RWPE1 (cell line): ENCODE data around the gene TYSND1.
A peak's percentile ranks its signal among the peaks of the same experiment; 100 is the strongest.

Experiments
- CTCF ChIA-PET: fragments of 350-600 bp; sonication (Branson Sonifier 250); formaldehyde crosslinking; extraction: SDS; loops from one replicate; lab custom pipeline; 2021; lab: Yijun Ruan, JAX
- POLR2A ChIA-PET: fragments of 400-600 bp; formaldehyde crosslinking; extraction: SDS; loops from one replicate; lab custom pipeline; 2020; ENCODE audit warnings: antibody characterized with exemption; ENCODE audit not compliant: low non-redundant PET; lab: Yijun Ruan, JAX
- DNase-seq: peaks from one replicate; pipeline ENCODE4 v3.0.0; 2012; ENCODE audit warnings: low spot score
- H3K27ac ChIP-seq: fragments of 450-650 bp; 2 replicates; pipeline ENCODE4 v1.5.1; 2017
- TF ChIP-seq, protein P1 (sequence below): fragments of 450-650 bp; conservative IDR thresholded peaks from 2 replicates; pipeline ENCODE4 v1.5.1; 2017; ENCODE audit warnings: low read depth, mild to moderate bottlenecking

TYSND1 gene

DNA sequence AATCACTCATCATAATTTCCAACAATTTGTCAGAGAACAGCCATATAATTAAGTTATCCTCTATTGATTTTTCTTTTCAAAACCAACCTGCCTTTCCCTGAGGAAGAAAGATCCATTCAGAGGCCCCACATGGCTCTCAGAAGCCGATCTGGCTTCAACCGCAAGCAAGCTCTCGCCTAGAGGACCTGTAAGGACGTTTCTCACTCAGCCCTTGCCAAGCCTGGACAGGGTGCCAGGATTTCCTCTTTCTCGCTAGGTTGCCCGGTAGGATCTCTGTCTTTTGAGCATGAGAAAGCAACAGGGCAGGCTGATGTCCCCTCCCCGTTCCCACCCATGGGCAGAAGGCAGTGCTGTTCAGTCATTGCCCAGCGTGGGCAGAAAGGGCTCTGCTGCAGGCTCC is 26.9 kb downstream of the TYSND1 start:
- DNase-seq = no peak
- TF ChIP-seq, protein P1, sequence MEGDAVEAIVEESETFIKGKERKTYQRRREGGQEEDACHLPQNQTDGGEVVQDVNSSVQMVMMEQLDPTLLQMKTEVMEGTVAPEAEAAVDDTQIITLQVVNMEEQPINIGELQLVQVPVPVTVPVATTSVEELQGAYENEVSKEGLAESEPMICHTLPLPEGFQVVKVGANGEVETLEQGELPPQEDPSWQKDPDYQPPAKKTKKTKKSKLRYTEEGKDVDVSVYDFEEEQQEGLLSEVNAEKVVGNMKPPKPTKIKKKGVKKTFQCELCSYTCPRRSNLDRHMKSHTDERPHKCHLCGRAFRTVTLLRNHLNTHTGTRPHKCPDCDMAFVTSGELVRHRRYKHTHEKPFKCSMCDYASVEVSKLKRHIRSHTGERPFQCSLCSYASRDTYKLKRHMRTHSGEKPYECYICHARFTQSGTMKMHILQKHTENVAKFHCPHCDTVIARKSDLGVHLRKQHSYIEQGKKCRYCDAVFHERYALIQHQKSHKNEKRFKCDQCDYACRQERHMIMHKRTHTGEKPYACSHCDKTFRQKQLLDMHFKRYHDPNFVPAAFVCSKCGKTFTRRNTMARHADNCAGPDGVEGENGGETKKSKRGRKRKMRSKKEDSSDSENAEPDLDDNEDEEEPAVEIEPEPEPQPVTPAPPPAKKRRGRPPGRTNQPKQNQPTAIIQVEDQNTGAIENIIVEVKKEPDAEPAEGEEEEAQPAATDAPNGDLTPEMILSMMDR = no peak
- H3K27ac ChIP-seq = no peak overlapping the region
- CTCF ChIA-PET = interaction anchor here (0.6 kb wide), 1 partner anchor 202 kb away, joined by 3 read pairs; no protein-coding TSS in a partner anchor
- POLR2A ChIA-PET = no interaction called here

DNA sequence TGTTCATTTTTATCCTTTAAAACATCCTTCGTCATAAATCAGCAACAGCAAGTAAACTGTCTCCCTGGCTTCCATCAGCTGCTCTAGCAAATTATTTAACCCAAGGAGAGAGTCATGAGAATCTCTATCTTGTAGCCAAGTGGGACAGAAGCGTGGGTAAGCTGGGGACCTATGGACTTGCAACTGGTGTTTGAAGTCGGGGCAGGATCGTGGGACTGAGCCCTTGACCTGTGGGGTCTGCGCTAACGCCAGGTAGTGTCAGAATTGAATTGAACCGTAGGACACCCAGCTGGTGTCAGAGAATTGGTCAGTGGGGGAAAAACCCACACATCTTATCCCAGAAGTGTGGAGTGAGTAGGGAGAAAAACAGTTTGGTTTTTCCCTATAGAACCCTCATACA is 27.3 kb downstream of the TYSND1 start:
- POLR2A ChIA-PET = no interaction called here
- TF ChIP-seq, protein P1 = no peak
- H3K27ac ChIP-seq = no peak overlapping the region
- DNase-seq = no peak
- CTCF ChIA-PET = interaction anchor here (0.9 kb wide), 1 partner anchor 27 kb away, joined by 5 read pairs; the partner anchor contains the start of gene TYSND1

DNA sequence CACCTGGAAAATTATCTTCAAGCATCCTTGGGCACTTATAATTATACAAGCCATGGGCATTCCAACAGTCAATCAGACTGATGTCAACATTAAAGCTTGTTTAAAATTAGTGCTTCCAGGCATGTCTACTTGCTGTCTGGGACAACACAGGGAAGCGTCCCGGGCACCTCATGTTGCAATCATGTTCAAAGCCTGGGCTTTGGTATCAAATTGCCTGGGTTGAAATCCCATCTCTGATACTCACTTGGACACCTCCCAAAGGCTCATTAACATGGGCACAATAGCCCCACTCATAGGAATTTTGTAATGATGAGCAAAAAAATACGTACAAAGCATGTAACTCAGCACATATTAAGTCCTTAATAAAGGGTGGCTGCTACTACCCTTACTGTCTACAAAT is 28.3 kb downstream of the TYSND1 start:
- TF ChIP-seq, protein P1 = no peak
- ChIA-PET POLR2A (no interaction called here), CTCF (interaction anchor here (0.6 to 4.1 kb wide), 5 partner anchors 9 to 53 kb away, joined by 5 to 42 read pairs (median 6); partner anchors contain the start of gene TYSND1)
- no peak overlapping the region for H3K27ac ChIP-seq
- DNase-seq = no peak

DNA sequence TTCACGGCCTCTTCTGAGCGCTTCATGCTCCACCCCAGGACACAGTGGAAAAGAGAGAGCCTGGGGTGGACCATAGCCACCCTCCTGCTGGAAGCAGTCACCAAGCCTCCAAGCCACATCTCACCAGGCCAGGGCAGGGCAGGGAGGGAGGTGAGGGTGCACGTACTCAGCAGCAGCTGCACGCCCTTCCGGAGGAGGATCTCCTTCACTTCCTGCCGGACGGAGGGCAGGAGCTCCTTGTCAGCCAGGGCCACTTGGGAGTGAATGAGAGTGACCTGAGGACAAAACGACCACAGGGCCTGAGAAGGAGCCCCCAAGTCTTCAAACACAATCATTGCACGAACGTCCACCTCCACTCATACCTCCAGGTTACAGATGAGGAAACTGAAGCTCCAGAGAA is 28.9 kb downstream of the TYSND1 start:
- no peak for DNase-seq
- TF ChIP-seq, protein P1 = no peak
- ChIA-PET CTCF (interaction anchor here (0.6 to 4.1 kb wide), 6 partner anchors 8 to 53 kb away, joined by 5 to 42 read pairs (median 22); partner anchors contain the start of gene TYSND1), POLR2A (no interaction called here)
- H3K27ac ChIP-seq = no peak overlapping the region

DNA sequence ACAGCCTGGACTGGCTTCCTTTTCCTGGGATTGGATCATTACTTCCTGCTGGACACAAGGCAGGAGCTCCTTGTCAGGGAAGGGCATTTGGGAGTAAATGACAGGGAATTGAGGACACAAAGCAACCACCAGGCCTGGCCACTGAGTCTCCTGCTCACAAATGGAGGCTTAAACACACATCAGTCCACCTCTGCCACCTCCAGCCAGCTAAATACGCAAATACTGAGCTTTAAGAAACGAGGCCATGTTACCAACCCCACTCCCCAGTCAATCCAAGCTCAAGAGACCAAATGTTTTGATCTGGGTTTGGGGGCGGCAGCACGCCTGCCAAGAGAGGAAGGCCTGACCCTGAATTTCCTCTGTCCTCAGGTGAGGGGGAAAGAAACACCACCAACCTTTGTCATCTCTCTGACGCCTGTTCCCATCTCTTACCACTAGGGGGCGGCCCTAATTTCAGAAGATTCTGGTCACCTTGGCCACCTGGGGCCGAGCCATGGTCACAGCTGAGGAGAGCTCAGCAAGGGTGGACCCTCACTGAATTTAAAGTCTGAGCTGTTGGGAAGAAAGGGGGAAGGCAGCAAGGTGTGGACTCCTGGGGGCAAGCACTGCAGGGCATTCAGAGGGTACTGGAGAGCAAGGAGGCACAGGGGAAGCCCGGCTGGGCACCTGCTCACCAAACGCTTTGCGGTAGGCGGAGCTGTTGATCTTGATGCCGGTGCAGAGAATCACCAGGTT is 30.4 kb downstream of the TYSND1 start:
- H3K27ac ChIP-seq = 0 out of 2 replicates have a peak overlapping the region, but pooled peaks have one; percentile 3
- ChIA-PET CTCF (interaction anchor here (0.5 to 4.1 kb wide), 34 partner anchors 10 to 1879 kb away, joined by 3 to 42 read pairs (median 4); partner anchors contain the start of gene TYSND1), POLR2A (no interaction called here)
- TF ChIP-seq, protein P1 = peak; percentile 92
- peak; percentile 76 for DNase-seq

DNA sequence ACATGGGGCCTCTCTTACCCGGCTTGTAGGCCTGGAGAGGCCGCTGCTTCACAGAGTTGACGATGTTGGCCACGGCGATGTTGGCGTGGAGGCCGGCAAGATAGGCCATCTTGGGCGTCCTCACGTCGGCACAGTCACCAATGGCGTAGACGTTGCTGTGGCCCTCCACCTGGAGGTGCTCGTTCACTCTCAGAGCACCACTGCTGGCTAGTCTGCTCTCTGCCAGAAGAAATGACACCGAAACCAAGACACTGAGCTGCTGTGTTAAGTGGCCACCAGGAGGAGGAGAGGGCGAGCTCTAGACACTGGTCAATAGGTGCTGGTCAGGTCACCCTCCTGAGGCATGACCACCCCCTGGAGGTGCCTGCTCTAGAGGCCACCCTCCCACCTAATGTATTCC is 31.6 kb downstream of the TYSND1 start:
- TF ChIP-seq, protein P1 = no peak
- no peak overlapping the region for H3K27ac ChIP-seq
- no peak for DNase-seq
- POLR2A ChIA-PET = no interaction called here
- CTCF ChIA-PET = interaction anchor here (1.7 to 4.1 kb wide), 2 partner anchors 31 to 253 kb away, joined by 7 to 42 read pairs; partner anchors contain the start of gene TYSND1
